Activated T-helper 1 cell treated with anti-CD3 and anti-CD28 coated beads, Interleukin-2, amount 50 U/mL, for 16 hours (primary cell): Measurements from ENCODE around the gene SNX21.

Experiments
- DNase-seq, 2 donors: peaks; one replicate each; pipeline ENCODE4 v3.0.0-alpha.2; 2020; ENCODE audit warnings: low read depth in 1 of 2, low spot score in 1 of 2

Gene SNX21

GRCh38 chr20:45878076-45878761 lies 44.6 kb downstream of the SNX21 start:
- DNase-seq, result no peak

GRCh38 chr20:45880988-45881788 lies 47.6 kb downstream of the SNX21 start, which contains the start of gene ZSWIM1:
ZSWIM1 (plus strand) TSS chr20:45881227; CDS start chr20:45882593, 1,366 bp downstream.
- peak; percentile 94 to 98 for DNase-seq

GRCh38 chr20:45882469-45883099 lies 49.0 kb downstream of the SNX21 start:
- DNase-seq, result no peak

DNA sequence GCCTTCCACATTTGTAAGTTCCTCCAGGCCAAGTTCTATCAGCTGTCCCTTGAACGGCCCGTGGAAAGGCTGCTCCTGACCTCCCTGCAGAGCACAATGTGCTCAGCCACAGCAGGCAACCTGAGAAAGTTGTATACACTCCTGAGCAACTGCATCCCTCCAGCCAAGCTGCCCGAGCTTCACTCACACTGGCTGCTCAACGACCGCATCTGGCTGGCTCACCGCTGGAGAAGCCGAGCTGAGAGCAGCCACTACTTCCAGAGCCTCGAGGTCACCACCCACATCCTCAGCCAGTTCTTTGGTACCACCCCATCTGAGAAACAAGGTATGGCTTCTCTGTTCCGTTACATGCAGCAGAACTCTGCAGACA lies 49.5 kb downstream of the SNX21 start:
- DNase-seq, result no peak

GRCh38 chr20:45886590-45887345 lies 53.2 kb downstream of the SNX21 start:
- DNase-seq, result no peak

DNA sequence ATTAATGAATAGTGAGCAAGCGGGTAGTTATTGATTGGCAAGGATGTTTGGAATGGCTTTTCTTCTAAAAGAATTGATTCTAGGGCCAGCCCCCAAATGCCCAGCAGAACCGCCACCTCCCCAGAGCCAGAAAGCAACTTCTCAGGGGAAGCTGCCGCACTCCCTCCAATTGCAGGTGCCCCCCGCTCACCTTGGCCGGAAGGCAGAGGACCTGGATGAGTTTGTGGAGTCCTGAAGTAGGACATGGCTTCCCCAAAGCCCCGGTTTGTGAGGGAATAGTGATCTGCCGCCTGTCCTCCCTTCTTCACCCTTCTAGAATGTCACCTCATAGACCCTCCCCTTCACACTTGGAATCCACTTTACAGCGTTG lies 53.7 kb downstream of the SNX21 start, which contains the start of gene SPATA25:
SPATA25 (minus strand) TSS at position 277 of the 370 bp plus-strand sequence; CDS start at position 245, 32 bp downstream.
- DNase-seq, result no peak

DNA sequence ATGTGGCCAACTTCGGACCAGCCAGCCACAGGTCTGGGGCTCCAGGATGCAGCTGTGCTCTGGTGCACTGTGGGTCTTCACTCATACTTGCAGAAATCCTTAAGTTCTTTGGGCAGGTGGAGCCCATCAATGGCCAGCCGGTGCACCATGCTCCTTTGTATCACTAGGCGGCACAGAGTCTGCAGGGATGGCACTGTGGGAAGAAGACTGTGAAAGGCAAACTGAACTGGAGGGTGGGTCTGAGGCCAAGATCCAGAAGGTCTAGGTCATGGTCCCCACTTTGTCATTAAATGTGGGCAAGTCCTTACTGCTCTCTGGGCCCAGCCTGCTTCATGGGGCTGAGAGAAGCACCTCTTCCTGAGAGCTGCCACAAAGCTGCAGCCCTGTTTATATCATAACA lies 55.1 kb downstream of the SNX21 start:
- DNase-seq, result no peak

DNA sequence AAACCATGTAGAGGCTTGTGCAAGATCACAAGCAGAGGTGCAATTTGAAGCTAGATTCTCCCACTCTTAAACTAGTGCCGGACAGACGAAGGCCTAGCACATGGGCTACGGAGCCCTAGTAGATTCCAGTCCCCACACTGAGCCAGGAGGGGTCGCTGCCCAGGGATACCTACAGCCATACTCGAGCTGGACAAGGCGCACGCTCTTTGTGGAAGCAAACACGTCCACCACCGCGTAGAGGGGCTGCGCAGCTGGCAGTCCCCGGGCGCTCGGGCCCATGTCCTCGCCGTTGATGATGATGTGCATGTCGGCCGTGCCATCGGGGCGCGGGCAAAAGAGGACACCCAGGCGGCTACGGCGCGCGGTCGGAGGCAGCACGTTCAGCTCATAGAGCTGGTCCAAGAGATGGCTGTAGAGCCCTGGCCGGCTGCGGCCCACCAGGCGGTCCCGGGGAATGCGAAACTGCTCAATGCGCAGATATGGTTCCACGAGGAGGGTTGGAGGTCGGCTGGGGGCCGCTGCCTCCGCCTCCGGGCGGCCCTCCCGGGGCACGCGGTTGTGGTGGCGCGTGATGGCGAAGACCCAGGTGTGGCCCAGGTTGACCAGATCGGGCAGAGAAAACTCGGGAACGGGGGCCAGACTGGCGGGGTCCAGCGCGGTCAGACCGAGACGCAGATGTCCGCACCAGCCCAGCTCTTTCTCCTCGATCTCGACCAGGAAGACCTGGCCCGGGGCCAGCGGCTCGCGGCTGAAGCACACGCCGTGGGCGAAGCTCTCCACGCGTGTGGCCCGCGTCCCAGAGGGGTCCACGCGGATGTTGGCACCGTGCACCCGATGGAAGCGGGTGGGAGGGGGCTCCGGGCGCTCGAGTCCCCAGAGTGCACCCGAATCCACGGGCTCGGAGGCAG lies 56.7 kb downstream of the SNX21 start:
- DNase-seq, result no peak

DNA sequence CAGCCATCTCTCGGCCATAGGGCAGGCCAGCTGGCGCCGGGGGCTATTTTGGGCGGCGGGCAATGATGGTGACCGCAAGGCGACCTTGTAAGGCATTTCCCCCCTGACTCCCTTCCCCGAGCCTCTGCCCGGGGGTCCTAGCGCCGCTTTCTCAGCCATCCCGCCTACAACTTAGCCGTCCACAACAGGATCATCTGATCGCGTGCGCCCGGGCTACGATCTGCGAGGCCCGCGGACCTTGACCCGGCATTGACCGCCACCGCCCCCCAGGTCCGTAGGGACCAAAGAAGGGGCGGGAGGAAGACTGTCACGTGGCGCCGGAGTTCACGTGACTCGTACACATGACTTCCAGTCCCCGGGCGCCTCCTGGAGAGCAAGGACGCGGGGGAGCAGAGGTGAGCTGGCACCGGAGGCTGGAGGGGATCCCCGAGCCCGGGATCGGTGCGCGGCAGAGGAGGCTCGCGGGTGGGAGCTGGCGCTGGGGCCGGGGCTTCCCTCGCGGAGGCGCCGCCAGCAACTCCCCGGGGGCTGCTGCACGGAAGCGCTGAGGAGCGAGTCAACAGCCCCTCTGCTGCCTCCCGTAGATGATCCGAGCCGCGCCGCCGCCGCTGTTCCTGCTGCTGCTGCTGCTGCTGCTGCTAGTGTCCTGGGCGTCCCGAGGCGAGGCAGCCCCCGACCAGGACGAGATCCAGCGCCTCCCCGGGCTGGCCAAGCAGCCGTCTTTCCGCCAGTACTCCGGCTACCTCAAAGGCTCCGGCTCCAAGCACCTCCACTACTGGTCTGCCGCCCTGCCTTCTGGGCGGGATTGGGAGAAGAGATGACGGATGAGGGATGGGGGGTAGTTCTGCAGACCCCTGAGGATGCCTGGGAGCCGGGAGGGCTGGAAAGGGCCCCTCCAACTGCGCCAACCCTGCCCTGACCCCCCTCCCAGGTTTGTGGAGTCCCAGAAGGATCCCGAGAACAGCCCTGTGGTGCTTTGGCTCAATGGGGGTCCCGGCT lies 57.7 kb downstream of the SNX21 start, which contains the start of the genes CTSA and NEURL2:
CTSA (plus strand) TSS at position 351 of the 999 bp plus-strand sequence; CDS start at position 585, 234 bp downstream.
NEURL2 (minus strand) TSS at position 224 of the 999 bp plus-strand sequence; CDS start at position 7, 217 bp downstream.
- DNase-seq, result peak; percentile 56 to 77

DNA sequence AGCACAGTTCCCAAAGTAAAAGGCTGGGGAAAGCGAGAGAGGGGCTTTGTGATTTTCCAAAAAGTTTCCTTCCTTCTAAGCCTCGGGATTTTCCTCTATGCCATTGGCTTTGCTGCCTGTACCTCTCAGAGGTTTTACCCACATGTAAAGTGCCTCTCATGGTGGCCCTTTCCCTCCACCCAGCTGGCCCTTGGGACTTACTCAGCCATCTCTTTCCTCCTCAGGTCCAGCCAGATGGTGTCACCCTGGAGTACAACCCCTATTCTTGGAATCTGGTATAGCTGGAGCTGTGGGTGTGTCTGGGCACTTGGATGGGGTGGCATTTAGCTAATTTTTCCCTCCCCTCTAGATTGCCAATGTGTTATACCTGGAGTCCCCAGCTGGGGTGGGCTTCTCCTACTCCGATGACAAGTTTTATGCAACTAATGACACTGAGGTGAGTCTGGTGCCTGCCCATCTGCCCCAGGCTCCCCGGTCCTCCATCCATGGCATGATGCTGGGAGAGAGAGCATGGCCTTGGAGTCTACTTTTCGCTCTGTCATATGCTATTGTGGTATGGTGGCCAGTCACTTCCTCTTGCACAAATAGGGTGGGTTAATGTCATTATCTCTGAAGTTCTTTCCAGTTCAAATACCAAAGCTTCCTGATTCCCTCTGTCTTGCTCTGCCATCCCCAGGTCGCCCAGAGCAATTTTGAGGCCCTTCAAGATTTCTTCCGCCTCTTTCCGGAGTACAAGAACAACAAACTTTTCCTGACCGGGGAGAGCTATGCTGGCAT lies 58.6 kb downstream of the SNX21 start:
- DNase-seq, result no peak
